Smooth muscle cell (in vitro differentiated cells): ENCODE results near the gene IL1RL1. TPM values are rescaled to one million over a fixed set of nuclear protein-coding genes. Genes with fewer than 3 reads are reported as not detected.

Experiments used
- DNase-seq: peaks from one replicate; lab custom pipeline; 2025; ENCODE audit not compliant: unreplicated experiment; lab: John Stamatoyannopoulos, UW
- H2AFZ ChIP-seq: fragments of 200-600 bp; sonication (generic); 2 replicates; pipeline ENCODE4 v1.6.0; 2016; ENCODE audit warnings: antibody characterized with exemption, low read depth, mild to moderate bottlenecking
- H3F3A ChIP-seq: fragments of 200-600 bp; sonication (generic); 2 replicates; pipeline ENCODE4 v1.6.0; 2017; ENCODE audit warnings: antibody characterized with exemption, low read depth
- H3K27ac ChIP-seq: fragments of 200-600 bp; sonication (generic); 2 replicates; pipeline ENCODE4 v1.5.1; 2016; ENCODE audit warnings: low read depth, mild to moderate bottlenecking
- H3K27me3 ChIP-seq: fragments of 200-600 bp; sonication (generic); 2 replicates; pipeline ENCODE4 v1.6.1; 2016; ENCODE audit warnings: low read depth, mild to moderate bottlenecking
- H3K36me3 ChIP-seq: fragments of 200-600 bp; sonication (generic); 2 replicates; pipeline ENCODE4 v1.5.1; 2016; ENCODE audit warnings: low read depth
- H3K4me1 ChIP-seq: fragments of 200-600 bp; sonication (generic); 2 replicates; pipeline ENCODE4 v1.5.1; 2016; ENCODE audit warnings: low read depth
- H3K4me2 ChIP-seq: fragments of 200-600 bp; sonication (generic); 2 replicates; pipeline ENCODE4 v1.6.0; 2016; ENCODE audit warnings: mild to moderate bottlenecking
- H3K4me3 ChIP-seq: fragments of 200-600 bp; sonication (generic); 2 replicates; pipeline ENCODE4 v1.5.1; 2016; ENCODE audit warnings: mild to moderate bottlenecking
- H3K79me2 ChIP-seq: fragments of 200-600 bp; sonication (generic); 2 replicates; pipeline ENCODE4 v1.6.0; 2016; ENCODE audit warnings: low read depth, mild to moderate bottlenecking
- H3K9ac ChIP-seq: fragments of 200-600 bp; sonication (generic); 2 replicates; pipeline ENCODE4 v1.6.0; 2016; ENCODE audit warnings: low read depth
- H3K9me3 ChIP-seq: fragments of 200-600 bp; sonication (generic); replicated peaks from 2 replicates; pipeline ENCODE4 v1.5.1; 2016; ENCODE audit warnings: low read depth
- H4K20me1 ChIP-seq: fragments of 200-600 bp; sonication (generic); 2 replicates; pipeline ENCODE4 v1.6.0; 2016; ENCODE audit warnings: low read depth
- CTCF ChIP-seq: fragments of 200-600 bp; sonication (generic); IDR thresholded peaks from 2 replicates; pipeline ENCODE4 v1.5.1; 2017; ENCODE audit warnings: borderline replicate concordance, mild to moderate bottlenecking, antibody characterized with exemption; ENCODE audit not compliant: insufficient read depth, poor library complexity, severe bottlenecking
- WGBS: methylation state at CpG from one replicate; pipeline ENCODE4 v1.1.7; 2016; ENCODE audit warnings: low lambda C conversion rate; 5-methylcytosine and 5-hydroxymethylcytosine counted together
- polyA plus RNA-seq: library from polyadenylated mRNA; unstranded; fragments of >200 nt; fragmentation: Nextera tagmentation; extraction: Ambion mirVana; gene quantifications from 2 replicates; pipeline ENCODE4 v1.2.1, GENCODE V29; 2016
- total RNA-seq: library from RNA; depleted of rRNA; stranded (reverse); fragments of >200 nt; gene quantifications from 2 replicates; pipeline ENCODE4 v1.2.3, GENCODE V29; 2014

Gene IL1RL1
- total and polyA plus RNA-seq, 2 experiments from 2014 or later: 1.6 to 1.8 TPM

GRCh38 chr2:102266204-102266603 lies 45.2 kb upstream of the IL1RL1 start:
- Histone ChIP-seq H3K9me3 (no peaks in the 10 kb centered on the region), H3K27me3 (no peaks in the 10 kb centered on the region), H2AFZ (no peak overlapping the region), H3F3A (no peaks in the 10 kb centered on the region), H3K79me2 (no peaks in the 10 kb centered on the region), H3K4me3 (no peak overlapping the region), H3K27ac (no peak overlapping the region), H3K9ac (no peak overlapping the region), H4K20me1 (no peaks in the 10 kb centered on the region), H3K4me2 (no peak overlapping the region), H3K4me1 (no peaks in the 10 kb centered on the region), H3K36me3 (no peaks in the 10 kb centered on the region)
- TF ChIP-seq CTCF: no peak
- no peak for DNase-seq
- 25% methylated on average over 1 of the region's 1 CpG for WGBS

- H3K4me2 ChIP-seq: peak overlapping the region; percentile 1
- no peak for TF ChIP-seq CTCF
- no peaks in the 10 kb centered on the region for H3K9me3 ChIP-seq
- H3K27ac ChIP-seq: no peak overlapping the region
- H3K36me3 ChIP-seq: no peaks in the 10 kb centered on the region
- no peak for DNase-seq
- H2AFZ ChIP-seq: no peak overlapping the region
- no peaks in the 10 kb centered on the region for H3F3A ChIP-seq
- WGBS: 75% methylated on average over 6 of the region's 6 CpGs
- H4K20me1 ChIP-seq: no peaks in the 10 kb centered on the region
- no peaks in the 10 kb centered on the region for H3K4me1 ChIP-seq
- H3K27me3 ChIP-seq: no peaks in the 10 kb centered on the region
- no peak overlapping the region for H3K9ac ChIP-seq
- no peaks in the 10 kb centered on the region for H3K79me2 ChIP-seq
- no peak overlapping the region for H3K4me3 ChIP-seq
Observed at GRCh38 chr2:102267774-102268173, 43.6 kb upstream of the IL1RL1 start.

GRCh38 chr2:102268510-102269199 lies 42.7 kb upstream of the IL1RL1 start:
- H3K4me1 ChIP-seq: no peaks in the 10 kb centered on the region
- TF ChIP-seq CTCF: no peak
- H2AFZ ChIP-seq: no peak overlapping the region
- peak overlapping the region; percentile 50 for H3K27ac ChIP-seq
- H3K27me3 ChIP-seq: no peaks in the 10 kb centered on the region
- no peaks in the 10 kb centered on the region for H3K9me3 ChIP-seq
- no peaks in the 10 kb centered on the region for H4K20me1 ChIP-seq
- no peaks in the 10 kb centered on the region for H3K36me3 ChIP-seq
- DNase-seq: no peak
- WGBS: 95% methylated on average over 4 of the region's 4 CpGs
- peak overlapping the region; percentile 25 for H3K4me2 ChIP-seq
- no peak overlapping the region for H3K4me3 ChIP-seq
- H3K79me2 ChIP-seq: no peaks in the 10 kb centered on the region
- no peaks in the 10 kb centered on the region for H3F3A ChIP-seq
- no peak overlapping the region for H3K9ac ChIP-seq

- Histone ChIP-seq H3K9ac (no peak overlapping the region), H3K9me3 (no peaks in the 10 kb centered on the region), H2AFZ (no peak overlapping the region), H3K27ac (peak overlapping the region; percentile 50), H3K4me3 (no peak overlapping the region), H3K4me2 (peak overlapping the region; percentile 25), H3F3A (no peaks in the 10 kb centered on the region), H3K36me3 (no peaks in the 10 kb centered on the region), H3K79me2 (no peaks in the 10 kb centered on the region), H3K27me3 (no peaks in the 10 kb centered on the region), H3K4me1 (no peaks in the 10 kb centered on the region), H4K20me1 (no peaks in the 10 kb centered on the region)
- 74% methylated on average over 4 of the region's 4 CpGs for WGBS
- DNase-seq: no peak
- TF ChIP-seq CTCF: no peak
Observed at GRCh38 chr2:102269200-102269524, 42.2 kb upstream of the IL1RL1 start.
